ENCODE results near the gene OTUB2.

OTUB2 gene

GRCh38 chr14:94079891-94080620 is 53.9 kb downstream of the OTUB2 start:
- DNase-seq (ENCODE audit: low read depth): peak; percentile 47
- TF ChIP-seq CTCF (conservative IDR thresholded peaks at IDR 0.05; ENCODE audit: low read length): no peak
- peak overlapping the region; percentile 90 for H3K4me3 ChIP-seq (ENCODE audit: low read length)

- H3K4me3 ChIP-seq (ENCODE audit: low read length): peak within 1 kb of the TSS; percentile 90
- no peak for TF ChIP-seq CTCF (conservative IDR thresholded peaks at IDR 0.05; ENCODE audit: low read length)
- DNase-seq (ENCODE audit: low read depth): peak; percentile 93
Observed at GRCh38 chr14:94080621-94081385, 54.7 kb downstream of the OTUB2 start, which contains the start of the genes DDX24 and IFI27L1. Gene DDX24 (minus strand): TSS chr14:94081202. CDS start chr14:94079742, 1,460 bp downstream. Gene IFI27L1 (plus strand): TSS chr14:94081310. CDS start chr14:94096938, 15,628 bp downstream.

GRCh38 chr14:94081386-94081820 is 55.3 kb downstream of the OTUB2 start:
- H3K4me3 ChIP-seq (ENCODE audit: low read length): peak overlapping the region; percentile 90
- no peak for DNase-seq (ENCODE audit: low read depth)
- no peak for TF ChIP-seq CTCF (conservative IDR thresholded peaks at IDR 0.05; ENCODE audit: low read length)

- no peak for TF ChIP-seq CTCF (conservative IDR thresholded peaks at IDR 0.05; ENCODE audit: low read length)
- no peak for DNase-seq (ENCODE audit: low read depth)
Observed at GRCh38 chr14:94087891-94088290, 61.8 kb downstream of the OTUB2 start.

GRCh38 chr14:94088516-94088915 is 62.4 kb downstream of the OTUB2 start:
- no peak for DNase-seq (ENCODE audit: low read depth)
- H3K4me3 ChIP-seq (ENCODE audit: low read length): no peak overlapping the region

More at GRCh38 chr14:94087891-94088290, 61.8 kb downstream of the OTUB2 start:
- H3K4me3 ChIP-seq (ENCODE audit: low read length): no peak overlapping the region

GRCh38 chr14:94089479-94089878 is 63.3 kb downstream of the OTUB2 start:
- TF ChIP-seq CTCF (conservative IDR thresholded peaks at IDR 0.05; ENCODE audit: low read length): no peak
- H3K4me3 ChIP-seq (ENCODE audit: low read length): no peak overlapping the region
- no peak for DNase-seq (ENCODE audit: low read depth)

More at GRCh38 chr14:94088516-94088915, 62.4 kb downstream of the OTUB2 start:
- no peak for TF ChIP-seq CTCF (conservative IDR thresholded peaks at IDR 0.05; ENCODE audit: low read length)
